Measurements from ENCODE around the gene SLC4A5.

DNA sequence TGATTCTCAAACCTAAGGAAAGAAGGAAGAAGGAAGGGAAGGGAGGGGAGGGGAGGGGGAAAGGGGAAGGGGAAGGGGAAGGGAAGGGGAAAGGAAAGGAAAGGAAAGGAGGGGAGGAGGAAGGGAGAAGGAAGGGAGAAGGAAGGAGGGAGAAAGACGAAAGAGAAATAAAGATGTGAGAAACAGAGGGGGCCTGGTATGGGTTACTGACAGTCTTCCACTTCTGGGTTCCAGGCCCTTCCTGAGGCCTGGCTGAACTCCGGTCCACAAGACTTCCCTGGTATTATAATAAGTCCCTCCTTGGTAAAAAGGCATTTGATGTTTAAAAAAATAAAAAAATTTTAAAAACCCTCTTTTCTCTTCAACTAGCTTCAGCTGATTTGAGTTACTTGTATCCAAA is 17.4 kb downstream of the SLC4A5 start:
- TF ChIP-seq POLR2AphosphoS5 (IDR thresholded peaks at IDR 0.05): no peak
- no peak for TF ChIP-seq POLR2A (IDR thresholded peaks at IDR 0.05)

Measured in upper lobe of left lung (tissue), 4 donors.